GM18505 (cell line): Measurements from ENCODE around the gene ENO1.

ENCODE experiments used
- ATAC-seq: cut with Tn5 transposase; IDR thresholded peaks from one replicate; pipeline ENCODE4 v1.9.1; 2021; ENCODE audit not compliant: unreplicated experiment
- POLR2A ChIP-seq: IDR thresholded peaks from 4 replicates; pipeline ENCODE4 v1.6.1; 2011; ENCODE audit warnings: borderline replicate concordance; ENCODE audit not compliant: insufficient read depth, insufficient read length; ENCODE audit errors: extremely low read depth

The ENO1 gene

DNA sequence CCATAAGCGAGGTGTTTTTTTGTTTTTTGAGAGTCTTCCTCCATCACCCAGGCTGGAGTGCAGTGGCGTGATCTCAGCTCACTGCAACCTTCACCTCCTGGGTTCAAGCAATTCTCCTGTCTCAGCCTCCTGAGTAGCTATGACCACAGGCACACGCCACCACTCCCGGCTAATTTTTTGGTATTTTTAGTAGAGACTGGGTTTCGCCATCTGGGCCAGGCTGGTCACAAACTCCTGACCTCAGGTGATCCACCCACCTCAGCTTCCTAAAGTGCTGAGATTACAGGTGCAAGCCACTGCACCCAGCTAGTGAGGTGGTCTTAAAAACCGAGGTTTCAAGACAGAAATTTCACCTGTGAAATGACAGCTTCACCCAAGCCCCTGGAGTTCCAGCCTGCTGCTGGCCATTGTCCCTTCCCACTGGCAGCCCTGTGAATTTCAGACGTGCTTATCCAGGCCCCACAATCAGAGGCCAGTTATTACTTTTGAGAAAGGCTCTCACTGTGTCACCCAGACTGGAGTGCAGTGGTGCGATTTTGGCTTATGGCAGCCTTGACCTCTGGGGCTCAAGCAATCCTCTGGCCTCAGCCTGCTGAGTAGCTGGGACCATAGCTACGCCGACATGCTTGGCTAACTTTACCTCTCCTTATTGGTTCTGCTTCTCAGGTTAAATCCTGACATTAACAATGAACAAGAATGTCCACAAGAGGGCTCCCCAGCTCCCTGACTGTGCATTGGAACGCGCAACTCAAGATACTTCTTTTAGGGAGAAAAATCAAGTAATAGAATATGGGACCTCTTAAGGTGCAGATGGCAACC lies 19.4 kb downstream of the ENO1 start:
- TF ChIP-seq POLR2A, result peak; percentile 38
- ATAC-seq, result no peak

DNA sequence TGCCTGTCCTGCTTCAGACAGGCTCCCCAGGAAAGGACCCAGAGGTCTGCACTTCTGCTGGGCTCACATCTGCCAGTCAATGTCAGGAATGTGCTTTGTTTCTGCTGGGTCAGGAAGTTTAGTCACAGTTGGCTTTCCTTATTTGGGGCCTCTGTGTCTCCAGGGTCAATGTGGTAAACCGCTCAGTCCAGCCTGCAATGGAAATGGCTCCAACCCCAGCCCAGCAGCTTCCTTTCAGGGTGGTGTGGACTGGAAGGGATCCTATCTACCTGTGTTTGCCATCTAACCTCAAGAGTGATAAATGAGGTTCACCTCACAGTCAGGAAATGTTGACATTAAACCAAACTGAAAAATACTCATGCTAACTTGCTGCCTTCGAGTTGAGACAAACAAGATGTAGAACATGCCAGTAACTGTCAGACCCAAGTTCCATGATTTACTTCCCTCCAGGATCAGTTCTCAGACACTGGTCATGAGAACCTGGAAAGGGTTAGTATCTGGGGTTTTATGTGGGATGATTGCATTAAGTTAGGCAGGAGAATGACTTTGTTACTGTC lies 20.3 kb downstream of the ENO1 start:
- no peak for TF ChIP-seq POLR2A
- no peak for ATAC-seq

DNA sequence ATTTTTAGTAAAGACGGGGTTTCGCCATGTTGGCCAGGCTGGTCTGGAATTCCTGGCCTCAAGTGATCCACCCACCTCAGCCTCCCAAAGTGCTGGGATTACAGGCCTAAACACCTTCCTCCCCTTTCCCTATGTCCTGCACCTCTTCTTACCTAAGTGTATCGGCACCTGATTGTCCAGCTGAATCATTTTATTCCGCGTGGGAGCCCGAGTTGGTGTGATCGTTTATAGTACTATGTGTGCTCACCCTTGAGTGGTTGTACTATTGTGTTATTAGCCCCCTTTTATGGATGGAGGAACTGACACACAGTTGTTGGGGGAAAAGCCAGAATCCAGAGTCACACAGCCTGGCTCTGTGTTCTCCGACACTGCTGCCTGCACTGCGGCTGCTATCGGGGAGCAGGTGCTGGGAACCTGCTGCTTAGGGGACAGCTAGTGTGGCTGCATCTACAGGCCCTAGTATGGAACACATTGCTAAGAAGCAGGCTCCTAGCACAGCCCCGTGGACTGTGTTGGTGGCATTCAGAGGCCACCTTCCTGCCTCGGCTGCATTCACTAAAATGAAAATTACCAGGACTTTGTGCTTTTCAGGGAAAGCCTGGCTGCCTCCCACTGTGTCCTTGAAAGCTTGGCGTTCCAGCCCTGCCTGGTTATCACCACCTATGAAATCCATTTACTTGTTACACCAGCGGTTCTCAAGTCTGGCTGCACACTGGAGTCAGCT lies 21.6 kb downstream of the ENO1 start:
- no peak for TF ChIP-seq POLR2A

DNA sequence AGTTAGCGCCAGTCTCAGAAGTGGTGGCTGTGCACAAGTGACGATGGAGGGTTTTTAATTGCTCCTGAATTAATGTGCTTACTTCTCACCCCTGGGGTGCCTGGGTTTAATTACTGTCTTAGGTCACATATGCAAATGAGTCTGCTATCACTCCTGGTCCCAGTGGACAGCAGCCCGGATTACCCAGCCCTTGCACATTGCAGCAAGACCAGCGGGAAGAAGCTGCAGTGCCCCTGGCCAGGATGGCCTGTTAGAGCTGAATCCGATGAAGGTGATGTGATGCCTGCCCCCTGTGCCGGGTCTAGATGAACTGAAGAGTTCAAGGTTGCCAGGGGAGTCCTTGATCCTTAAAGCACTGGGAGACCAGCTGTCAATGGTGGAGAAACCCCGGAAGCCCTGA lies 24.2 kb downstream of the ENO1 start:
- no peak for TF ChIP-seq POLR2A
- no peak for ATAC-seq

More for the DNA sequence above, 21.6 kb downstream of the ENO1 start:
- ATAC-seq, result no peak

DNA sequence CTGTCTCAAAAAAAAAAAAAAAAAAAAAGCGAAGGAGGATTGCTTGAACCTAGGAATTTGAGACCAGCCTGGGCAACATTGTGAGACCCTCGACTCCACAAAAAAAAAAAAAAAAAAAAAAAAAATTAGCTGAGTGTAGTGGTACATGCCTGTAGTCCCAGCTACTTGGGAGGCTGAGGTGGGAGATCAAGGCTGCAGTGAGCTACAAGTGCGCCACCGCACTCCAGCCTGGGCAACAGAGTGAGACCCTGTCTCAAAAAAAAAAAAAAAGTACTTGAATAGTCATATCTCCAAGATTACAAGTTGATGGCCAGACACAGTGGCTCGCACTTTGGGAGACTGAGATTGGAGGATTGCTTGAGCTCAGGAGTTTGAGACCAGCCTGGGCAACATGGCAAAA lies 27.4 kb downstream of the ENO1 start:
- TF ChIP-seq POLR2A, result no peak
- ATAC-seq, result no peak

DNA sequence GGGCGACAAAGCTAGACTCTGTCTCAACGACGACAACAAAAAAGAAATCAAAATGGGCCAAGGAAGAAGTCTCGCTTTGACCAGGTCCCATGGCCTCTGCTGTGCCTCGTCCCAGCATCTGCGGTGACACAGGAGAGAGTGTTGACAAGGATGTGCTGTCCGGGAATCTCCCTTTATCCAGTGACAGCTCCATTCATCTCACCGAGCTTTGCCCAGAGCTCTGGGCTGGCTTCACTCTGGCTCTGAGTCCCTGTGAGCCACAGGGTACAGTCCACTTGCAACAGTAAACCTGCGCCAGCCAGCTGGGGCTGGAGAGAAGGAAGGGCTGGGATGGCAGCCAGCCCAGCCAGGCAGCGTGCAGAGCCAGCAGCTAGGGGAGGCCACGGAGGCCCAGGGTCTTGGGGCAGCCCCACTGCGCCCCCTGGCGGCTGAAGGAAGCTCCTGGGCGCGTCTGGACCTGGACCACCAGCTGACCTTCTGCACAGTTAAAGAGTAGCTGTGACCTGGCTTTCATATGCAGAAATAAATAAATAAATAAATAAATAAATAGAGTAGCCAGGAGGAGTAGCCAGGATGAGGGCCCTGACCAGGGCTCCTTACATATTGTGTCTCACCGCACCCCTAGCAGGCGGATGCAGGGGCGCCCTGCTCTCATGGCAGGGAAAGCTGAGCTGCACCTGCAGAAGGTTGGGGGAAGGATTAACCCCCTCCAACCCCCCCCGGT lies 29.7 kb downstream of the ENO1 start:
- peak; percentile 77 for ATAC-seq
- no peak for TF ChIP-seq POLR2A

DNA sequence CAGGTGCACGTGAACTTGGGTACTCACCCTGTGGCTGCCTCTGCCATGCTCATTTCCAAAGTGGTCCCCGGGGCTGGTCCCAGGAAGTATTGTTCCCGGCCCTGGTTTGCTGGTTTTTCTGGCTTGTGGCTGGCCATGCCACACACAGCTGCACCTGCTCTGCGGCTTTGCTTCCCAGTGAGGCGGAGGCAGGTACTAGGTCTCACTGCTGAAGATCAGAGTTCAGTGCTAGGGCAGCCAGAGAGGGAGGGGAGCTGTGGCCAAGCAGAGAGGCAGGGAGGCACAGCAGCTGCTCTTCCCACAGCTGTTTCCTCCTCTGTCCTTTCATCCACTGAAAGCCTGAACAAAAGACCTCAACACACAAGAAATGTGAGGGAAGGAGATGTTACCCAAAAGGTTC lies 30.5 kb downstream of the ENO1 start:
- ATAC-seq, result no peak
- no peak for TF ChIP-seq POLR2A

DNA sequence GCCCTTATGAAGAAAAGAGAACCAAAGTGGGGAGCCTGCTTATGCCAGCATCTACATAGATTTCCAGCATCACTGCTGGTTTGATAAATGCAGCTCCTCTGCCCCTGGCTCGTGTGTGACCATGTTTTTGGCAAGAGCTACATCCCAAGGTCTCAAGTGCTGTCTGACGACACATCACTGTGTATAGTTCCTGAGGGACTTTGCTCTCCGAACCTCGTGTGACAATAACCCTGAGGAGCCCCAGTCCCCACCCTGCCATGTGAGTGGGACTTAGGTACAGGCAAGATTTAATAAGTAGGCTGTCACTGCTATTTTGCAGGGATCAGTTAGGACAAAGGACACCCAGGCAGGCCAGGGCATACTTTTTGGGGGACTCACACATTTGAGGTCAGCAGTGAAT lies 32.2 kb downstream of the ENO1 start:
- TF ChIP-seq POLR2A, result no peak
- no peak for ATAC-seq

DNA sequence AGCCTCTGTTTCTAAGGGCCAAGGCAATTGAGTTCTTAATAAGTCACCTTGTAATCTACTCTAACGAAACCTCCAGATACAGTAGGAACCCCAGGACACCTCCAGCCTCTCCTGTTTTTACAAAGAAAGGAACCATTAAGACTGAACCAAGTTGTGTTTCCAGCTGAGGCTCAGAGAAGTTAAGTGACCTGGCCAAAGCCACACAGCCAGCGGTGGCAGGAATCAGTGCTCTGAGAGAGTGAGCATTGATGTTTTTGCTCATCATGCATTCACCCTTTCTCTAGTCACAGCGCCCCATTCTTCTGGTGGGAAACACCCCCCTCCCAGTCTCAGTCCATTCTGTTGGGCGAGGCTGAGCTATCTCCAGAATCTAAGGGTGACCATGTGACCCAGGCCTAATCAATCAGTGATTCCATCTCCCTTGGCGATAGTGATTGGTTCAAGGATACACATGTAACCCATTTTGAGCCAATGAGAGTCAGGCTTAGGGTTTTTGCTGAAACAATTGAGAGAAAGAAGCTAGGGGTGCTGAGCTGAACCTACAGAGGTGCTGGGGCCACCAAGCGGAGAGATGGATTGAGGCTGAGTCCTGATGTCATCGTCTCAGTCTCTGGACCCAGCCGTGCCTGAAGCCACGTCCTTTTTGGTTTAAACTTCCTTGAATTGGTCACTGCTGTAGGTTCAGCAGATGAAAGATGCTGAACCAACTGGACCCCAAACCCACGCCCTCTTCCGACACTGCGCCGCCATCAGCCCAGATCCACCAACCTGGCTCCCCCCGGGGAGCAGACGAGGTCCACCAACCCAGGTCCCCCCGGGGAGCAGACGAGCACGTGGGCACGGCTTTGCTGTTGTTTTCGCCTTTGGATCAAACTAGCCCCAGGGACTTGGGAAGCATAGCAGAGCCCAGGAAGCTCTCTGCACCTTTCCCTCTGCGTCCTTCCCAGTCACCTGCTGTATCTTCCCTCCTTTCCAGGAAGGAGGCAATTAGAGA lies 33.1 kb downstream of the ENO1 start:
- ATAC-seq, result no peak
- TF ChIP-seq POLR2A, result no peak

DNA sequence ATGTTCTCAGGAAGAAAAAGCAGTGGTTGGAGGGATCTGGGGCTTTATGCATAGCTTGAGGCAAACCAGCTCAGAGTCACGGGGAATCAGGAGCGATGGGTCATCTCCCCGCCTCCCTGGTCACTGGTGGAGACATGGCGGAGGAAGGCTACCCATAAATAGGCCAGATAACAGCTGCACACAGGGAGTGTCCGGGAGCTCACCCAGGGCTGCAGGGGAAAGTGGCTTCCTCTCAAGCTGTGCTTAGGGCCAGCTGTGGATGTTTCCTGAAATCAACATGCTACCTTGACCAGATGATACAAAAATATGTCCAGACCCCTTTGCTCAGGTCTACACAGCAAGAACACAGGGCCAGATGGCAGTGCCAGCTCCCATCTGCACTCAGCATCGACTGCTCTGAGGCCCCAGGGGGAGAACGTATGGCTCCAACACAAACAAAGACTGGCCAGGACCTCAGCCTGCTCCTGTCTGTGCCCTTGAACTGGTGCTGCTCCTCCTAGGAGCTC lies 33.9 kb downstream of the ENO1 start:
- no peak for ATAC-seq
- no peak for TF ChIP-seq POLR2A

DNA sequence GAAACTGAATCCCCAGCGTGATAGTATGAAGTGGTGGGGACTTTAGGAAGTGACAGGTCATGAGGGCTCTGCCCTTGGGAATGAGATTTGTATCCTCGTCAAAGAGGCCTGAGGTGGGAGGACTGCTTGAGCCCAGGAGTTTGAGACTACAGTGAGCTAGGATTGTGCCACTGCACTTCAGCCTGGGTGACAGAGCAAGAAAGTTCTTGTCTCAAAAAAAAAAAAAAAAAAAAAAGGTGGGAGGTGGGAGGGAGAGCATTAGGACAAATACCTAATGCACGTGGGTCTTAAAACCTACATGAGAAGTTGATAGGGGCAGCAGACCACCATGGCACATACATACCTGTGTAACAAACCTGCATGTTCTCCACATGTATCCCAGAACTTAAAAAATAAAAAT lies 37.1 kb downstream of the ENO1 start:
- no peak for ATAC-seq
- TF ChIP-seq POLR2A, result no peak

DNA sequence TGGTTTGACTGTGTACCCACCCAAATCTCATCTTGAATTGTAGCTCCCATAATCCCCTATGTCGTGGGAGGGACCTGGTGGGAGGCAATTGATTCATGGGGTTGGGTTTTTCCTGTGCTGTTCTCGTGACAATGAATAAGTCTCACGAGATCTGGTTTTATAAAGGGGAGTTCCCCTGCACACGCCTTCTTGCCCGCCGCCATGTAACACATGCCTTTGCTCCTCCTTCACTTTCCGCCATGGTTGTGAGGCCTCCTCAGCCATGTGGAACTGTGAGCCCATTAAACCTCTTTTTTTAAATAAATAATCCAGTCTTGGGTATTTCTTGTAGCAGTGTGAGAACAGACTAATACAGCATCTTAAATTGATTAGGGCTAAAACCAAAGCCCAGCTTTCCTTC lies 38.5 kb downstream of the ENO1 start:
- no peak for TF ChIP-seq POLR2A
- ATAC-seq, result no peak
